Right lobe of liver (tissue), 6 donors: Measurements from ENCODE around the gene WASF3. TPM values are rescaled to one million over a fixed set of nuclear protein-coding genes. Genes with fewer than 3 reads are reported as not detected.

Experiments
- ATAC-seq, 4 donors: fragments of 200-7000 bp; cut with Tn5 transposase; one replicate each; pipeline ENCODE4 v1.9.1; 2020; ENCODE audit warnings: mild to moderate bottlenecking in 4 of 4, moderate library complexity in 4 of 4
- DNase-seq, 3 donors: peaks; one replicate each; pipeline ENCODE4 v3.0.0-alpha.2; 2020
- H3K27ac ChIP-seq, 3 donors: fragments of 200-600 bp; one replicate each; pipeline ENCODE4 v1.8.0; 2022
- H3K27me3 ChIP-seq, 2 donors: fragments of 200-600 bp; one replicate each; pipeline ENCODE4 v1.8.0; 2022
- H3K36me3 ChIP-seq, 4 donors: fragments of 200-600 bp; sonication (generic) in 1 of 4; one replicate each; pipeline versions ENCODE4 v1.5.1 to v1.8.0; 2017 to 2022; ENCODE audit warnings: control low read depth in 1 of 4
- H3K4me1 ChIP-seq, 4 donors: fragments of 200-600 bp; sonication (generic) in 1 of 4; one replicate each; pipeline versions ENCODE4 v1.5.1 to v1.8.0; 2017 to 2022; ENCODE audit warnings: control low read depth in 1 of 4
- H3K4me3 ChIP-seq, 3 donors: fragments of 200-600 bp; one replicate each; pipeline ENCODE4 v1.8.0; 2022
- H3K9me3 ChIP-seq, 4 donors: fragments of 200-600 bp; sonication (generic) in 1 of 4; one replicate each; pipeline versions ENCODE4 v1.5.1 to v1.8.0; 2017 to 2022; ENCODE audit warnings: control low read depth in 1 of 4
- POLR2A ChIP-seq: fragments of 450-650 bp; IDR thresholded peaks from one replicate; pipeline ENCODE4 v1.6.1; 2017; ENCODE audit warnings: antibody characterized with exemption, mild to moderate bottlenecking
- WGBS: methylation state at CpG from one replicate; pipeline ENCODE4 v1.1.6; 2018; ENCODE audit warnings: low coverage, low lambda C conversion rate; ENCODE audit not compliant: insufficient coverage; ENCODE audit errors: missing lambda C conversion rate; 5-methylcytosine and 5-hydroxymethylcytosine counted together
- intact Hi-C, 2 donors: fragments of 100-400 bp; cut with DNase I; formaldehyde crosslinking; loops; one replicate each; pipeline versions ENCODE4 v1.11.2 to v1.14.1; 2022
- total RNA-seq, 6 experiments: library from RNA; depleted of rRNA in 2 of 6; stranded (reverse); fragments of >200 nt in 2 of 6; fragmentation: NEBNext Ultra II Directional in 3 of 6; extraction: Animal tissue kit (Norgen Biotek cat#: 25700) in 3 of 6; gene quantifications; one replicate each; pipeline versions ENCODE4 v1.1.0 to v1.2.4, GENCODE V29; 2016 to 2023
- TF ChIP-seq, protein P1 (sequence below), 4 donors: fragments of 200-600 bp in 3 of 4; fragments of 450-650 bp in 1 of 4; IDR thresholded peaks; one replicate each; pipeline versions ENCODE4 v1.5.1 to v1.8.0; 2016 to 2022; ENCODE audit warnings: antibody characterized with exemption in 4 of 4, mild to moderate bottlenecking in 2 of 4
- donor health status: DM: no; HTN: yes; CAD: no.
- donor health status: DM: no; HTN: no; CAD: no.
- donor health status: DM: no; HTN: no; CAD: no.
- donor health status: DM: no; HTN: yes; CAD: no.
- donor health status: DM: no; HTN: yes; CAD: no.

WASF3 gene
- total RNA-seq, 6 experiments from 2014 or later = 5.8 to 14.5 (median 8.3) TPM

DNA sequence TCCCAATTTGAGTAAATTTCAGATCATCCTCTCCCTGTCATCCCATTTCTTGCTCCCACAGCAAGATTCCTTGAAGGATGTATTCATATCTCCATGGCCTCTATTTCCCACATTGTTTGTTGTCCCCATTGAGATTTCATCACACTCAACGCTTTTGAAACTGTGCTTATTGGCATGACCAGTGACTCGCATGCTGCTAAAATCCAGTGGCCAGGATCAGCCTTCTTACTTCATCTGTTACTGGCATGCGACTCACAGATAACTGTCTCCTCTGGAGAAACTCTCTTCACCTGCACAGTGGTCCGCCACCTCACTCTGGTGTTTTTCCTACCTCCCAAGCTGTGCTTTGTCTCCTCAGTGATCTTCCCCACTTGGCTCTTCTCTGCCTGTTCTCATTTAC is 95.8 kb downstream of the WASF3 start:
- Histone ChIP-seq H3K36me3 (no peaks in the 10 kb centered on the region), H3K4me1 (no peaks in the 10 kb centered on the region), H3K9me3 (no peaks in the 10 kb centered on the region), H3K27ac (no peak overlapping the region), H3K27me3 (no peaks in the 10 kb centered on the region), H3K4me3 (no peak overlapping the region)
- no peak for TF ChIP-seq POLR2A
- TF ChIP-seq, protein P1, sequence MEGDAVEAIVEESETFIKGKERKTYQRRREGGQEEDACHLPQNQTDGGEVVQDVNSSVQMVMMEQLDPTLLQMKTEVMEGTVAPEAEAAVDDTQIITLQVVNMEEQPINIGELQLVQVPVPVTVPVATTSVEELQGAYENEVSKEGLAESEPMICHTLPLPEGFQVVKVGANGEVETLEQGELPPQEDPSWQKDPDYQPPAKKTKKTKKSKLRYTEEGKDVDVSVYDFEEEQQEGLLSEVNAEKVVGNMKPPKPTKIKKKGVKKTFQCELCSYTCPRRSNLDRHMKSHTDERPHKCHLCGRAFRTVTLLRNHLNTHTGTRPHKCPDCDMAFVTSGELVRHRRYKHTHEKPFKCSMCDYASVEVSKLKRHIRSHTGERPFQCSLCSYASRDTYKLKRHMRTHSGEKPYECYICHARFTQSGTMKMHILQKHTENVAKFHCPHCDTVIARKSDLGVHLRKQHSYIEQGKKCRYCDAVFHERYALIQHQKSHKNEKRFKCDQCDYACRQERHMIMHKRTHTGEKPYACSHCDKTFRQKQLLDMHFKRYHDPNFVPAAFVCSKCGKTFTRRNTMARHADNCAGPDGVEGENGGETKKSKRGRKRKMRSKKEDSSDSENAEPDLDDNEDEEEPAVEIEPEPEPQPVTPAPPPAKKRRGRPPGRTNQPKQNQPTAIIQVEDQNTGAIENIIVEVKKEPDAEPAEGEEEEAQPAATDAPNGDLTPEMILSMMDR (IDR thresholded peaks at IDR 0.05) = no peak
- 50% methylated on average over 1 of the region's 4 CpGs for WGBS
- ATAC-seq = peak in 1 of 4 donors; percentile 26
- intact Hi-C loops = no loop called here
- DNase-seq = no peak

DNA sequence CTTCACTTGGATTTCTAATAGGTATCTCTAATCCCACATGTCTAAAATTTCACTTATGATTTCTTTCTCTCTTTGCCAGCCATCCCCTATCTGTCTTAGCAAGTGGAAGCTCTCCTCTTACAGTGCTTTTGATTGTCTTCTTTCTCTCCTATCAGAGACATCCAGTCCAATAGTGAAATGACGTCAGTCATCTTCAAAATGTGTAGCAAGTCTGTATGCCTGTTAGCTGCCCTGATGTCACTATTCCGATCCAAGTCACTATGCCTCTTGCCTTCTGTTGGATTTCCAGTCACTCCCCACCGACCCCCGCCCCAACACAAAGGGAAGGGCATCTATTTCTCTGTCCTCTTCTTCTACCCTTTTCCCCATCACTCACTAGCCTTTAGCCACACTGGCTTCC is 96.4 kb downstream of the WASF3 start:
- Histone ChIP-seq H3K27me3 (no peaks in the 10 kb centered on the region), H3K27ac (no peak overlapping the region), H3K9me3 (no peaks in the 10 kb centered on the region), H3K36me3 (no peaks in the 10 kb centered on the region), H3K4me3 (no peak overlapping the region), H3K4me1 (no peaks in the 10 kb centered on the region)
- TF ChIP-seq POLR2A = no peak
- TF ChIP-seq, protein P1 (IDR thresholded peaks at IDR 0.05) = no peak
- 88% methylated on average over 2 of the region's 4 CpGs for WGBS
- ATAC-seq (no peak), DNase-seq (no peak)
- intact Hi-C loops = no loop called here

DNA sequence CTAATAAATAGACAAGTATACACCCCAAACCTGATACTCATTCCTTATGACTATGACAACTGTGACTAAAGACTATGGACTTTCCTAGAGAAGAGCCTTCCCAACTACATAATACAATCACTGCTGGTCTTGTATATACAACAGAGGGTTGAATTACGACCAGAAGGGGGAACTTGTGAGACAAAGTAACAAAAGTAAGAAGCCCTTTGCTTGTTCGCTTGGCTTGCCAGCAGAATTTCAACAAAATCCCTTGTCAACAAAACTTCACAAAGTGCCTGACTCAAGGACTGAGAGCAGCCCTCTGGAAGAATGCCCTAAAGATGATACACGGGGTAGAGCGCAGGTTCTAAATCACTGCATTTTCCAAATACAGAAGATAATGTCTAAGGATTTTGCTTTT is 99.4 kb downstream of the WASF3 start:
- WGBS = 69% methylated on average over 4 of the region's 4 CpGs
- no peak for DNase-seq

DNA sequence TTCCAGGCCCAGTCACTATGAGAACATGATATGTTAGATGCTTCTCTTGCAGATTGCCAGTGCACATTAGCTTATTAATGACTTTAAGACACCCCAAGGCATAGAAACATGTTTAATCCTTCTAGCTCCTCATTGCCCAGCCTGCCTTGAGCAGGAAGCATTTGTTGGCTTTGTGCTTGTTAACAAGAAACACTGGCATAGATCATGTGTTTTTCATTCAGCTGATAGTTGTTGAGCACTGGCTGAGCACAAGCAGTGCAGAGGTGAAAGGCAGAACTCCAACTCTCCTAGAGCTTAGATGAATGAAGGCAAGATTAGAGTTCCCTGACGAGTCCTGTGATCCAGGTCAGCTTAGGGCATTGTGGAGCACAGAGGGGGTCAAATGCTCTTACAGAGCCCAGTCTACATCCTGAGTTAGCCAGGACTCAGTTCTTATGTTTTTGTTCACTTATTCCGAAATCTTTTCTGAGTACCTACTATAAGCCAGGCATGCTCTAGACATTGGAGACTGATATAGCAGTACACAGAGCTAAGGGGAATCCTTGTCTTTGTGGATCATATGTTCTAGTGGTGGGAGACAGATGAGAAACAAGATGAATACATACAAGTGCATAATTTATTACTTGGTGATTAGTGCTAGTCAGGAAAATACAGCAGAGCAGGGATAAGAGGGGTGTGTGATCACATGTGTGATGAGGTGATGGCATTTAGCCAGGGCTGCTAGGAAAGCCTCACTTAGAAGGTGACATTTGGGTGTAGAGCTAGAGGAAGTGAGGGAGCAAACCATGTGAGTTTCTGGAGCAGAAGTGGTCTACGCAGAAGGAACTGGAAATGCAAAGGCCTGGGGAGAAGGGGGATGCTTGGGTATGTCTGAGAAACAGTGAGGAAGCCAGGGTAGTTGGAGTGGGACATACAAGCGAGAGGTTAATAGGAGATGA is 101.2 kb downstream of the WASF3 start:
- DNase-seq = no peak
- ATAC-seq = no peak
- H3K27me3 ChIP-seq = no peaks in the 10 kb centered on the region
- 61% methylated on average over 4 of the region's 4 CpGs for WGBS
- TF ChIP-seq, protein P1 (IDR thresholded peaks at IDR 0.05) = no peak
- TF ChIP-seq POLR2A = no peak
- H3K27ac ChIP-seq = no peak overlapping the region
- no peaks in the 10 kb centered on the region for H3K36me3 ChIP-seq
- no peak overlapping the region for H3K4me3 ChIP-seq
- no peaks in the 10 kb centered on the region for H3K4me1 ChIP-seq
- no peaks in the 10 kb centered on the region for H3K9me3 ChIP-seq
- intact Hi-C loops = no loop called here

More for the DNA sequence above, 99.4 kb downstream of the WASF3 start:
- Histone ChIP-seq H3K4me1 (no peaks in the 10 kb centered on the region), H3K27me3 (no peaks in the 10 kb centered on the region), H3K9me3 (no peaks in the 10 kb centered on the region), H3K27ac (no peak overlapping the region), H3K4me3 (no peak overlapping the region), H3K36me3 (no peaks in the 10 kb centered on the region)
- ATAC-seq = no peak
- TF ChIP-seq POLR2A = no peak
- TF ChIP-seq, protein P1 (IDR thresholded peaks at IDR 0.05) = no peak
- intact Hi-C loops = no loop called here
